NCI-H1436 (cell line): ENCODE data around the gene TMPRSS11E.
A peak's percentile ranks its signal among the peaks of the same experiment; 100 is the strongest.
"Not testable (repeated sequence)": the region's sequence is repeated elsewhere in the genome, so short reads cannot be mapped to it uniquely, and the experiment has no call there.

Source experiments
- DNase-seq: peaks from one replicate; lab custom pipeline; 2025; lab: John Stamatoyannopoulos, UW

Gene TMPRSS11E

DNA sequence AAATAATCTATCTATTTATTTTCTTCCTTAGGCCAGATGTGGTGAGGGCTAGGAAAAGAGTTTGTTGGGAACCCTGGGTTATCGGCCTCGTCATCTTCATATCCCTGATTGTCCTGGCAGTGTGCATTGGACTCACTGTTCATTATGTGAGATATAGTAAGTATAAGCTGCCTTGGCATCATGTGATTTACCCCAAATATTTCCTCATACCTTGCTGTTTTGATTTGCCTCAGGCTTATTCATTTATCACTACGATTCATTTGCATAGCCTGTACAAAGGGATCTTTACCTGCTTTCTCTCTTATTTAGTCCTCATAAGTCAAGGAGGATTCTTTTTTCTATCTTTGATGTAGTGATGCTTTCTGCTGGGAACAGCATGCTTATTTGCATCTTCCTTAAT is 14.5 kb downstream of the TMPRSS11E start:
- no peak for DNase-seq

DNA sequence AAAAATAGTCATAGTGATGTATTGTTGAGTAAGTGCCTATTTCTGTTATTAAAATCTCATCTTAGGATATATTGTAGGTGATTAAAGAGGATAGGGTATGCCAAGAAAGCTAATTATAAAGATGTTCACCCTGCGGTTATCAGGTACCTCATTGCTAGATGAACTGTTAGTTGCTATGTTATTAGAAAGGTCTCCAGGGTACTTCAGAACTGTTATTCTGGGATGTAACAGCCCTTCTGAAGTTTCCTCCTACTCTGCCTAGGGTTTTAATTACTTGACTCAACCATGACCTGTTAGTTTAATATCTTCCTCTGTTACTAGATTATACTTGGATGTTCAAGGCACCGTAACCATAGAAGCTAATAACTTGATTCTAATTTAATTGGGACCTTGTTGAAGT is 15.4 kb downstream of the TMPRSS11E start:
- peak; percentile 60 for DNase-seq

DNA sequence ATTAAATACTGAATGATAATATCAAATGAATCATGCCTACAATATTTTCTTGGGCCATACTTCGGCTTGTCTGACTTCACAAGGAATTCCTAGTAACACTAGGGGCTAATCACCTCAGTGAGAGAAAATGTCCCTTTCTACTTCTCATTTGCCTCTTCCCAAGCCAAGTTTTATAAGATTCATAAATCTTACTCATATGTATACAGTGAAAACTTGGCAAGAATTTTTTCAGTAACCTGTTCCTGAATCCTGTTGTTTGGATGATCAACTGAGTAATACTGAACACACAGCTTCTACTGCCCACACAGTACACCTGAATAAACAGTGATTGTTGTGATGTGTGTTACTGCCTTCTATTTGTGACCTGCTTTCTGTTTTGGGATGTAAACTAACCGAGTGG is 16.5 kb downstream of the TMPRSS11E start:
- DNase-seq = no peak

DNA sequence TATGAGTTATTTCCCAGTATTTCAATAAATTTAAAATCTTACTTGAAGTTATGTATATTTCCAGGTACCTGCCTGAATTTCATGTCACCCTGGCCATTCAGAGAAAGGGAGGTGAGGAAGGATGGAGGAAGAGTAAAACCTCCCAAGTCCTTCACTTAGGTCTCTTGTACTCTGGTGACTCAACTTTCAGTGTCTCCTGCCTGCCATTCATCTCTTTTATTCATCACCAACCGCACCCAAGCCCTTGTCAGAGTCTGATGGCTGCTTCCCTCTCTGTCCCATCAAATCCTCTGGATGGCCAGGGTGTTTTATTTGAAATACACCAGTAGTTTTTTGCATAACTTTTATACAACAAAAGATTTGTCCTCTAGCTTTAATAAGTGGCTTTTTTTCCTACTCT is 17.8 kb downstream of the TMPRSS11E start:
- DNase-seq = no peak

DNA sequence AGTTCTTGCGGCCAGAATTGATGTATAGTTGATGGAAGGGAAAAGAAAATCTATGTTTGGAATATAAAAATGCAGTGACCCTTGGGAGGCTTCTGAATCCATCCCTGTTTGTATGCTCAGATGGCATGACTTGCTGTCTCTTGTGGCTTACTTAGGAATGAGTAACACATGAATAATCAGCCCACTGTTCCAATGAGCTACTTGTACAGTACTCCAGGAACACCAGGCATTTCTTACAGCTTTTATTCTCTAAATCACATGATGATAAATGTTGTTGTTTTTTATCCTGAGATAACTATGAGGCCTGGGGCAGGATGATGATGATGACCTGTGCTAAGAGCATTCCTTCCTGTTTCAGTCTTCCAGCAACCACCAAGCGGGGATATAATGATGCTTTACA is 18.9 kb downstream of the TMPRSS11E start:
- DNase-seq = no peak

DNA sequence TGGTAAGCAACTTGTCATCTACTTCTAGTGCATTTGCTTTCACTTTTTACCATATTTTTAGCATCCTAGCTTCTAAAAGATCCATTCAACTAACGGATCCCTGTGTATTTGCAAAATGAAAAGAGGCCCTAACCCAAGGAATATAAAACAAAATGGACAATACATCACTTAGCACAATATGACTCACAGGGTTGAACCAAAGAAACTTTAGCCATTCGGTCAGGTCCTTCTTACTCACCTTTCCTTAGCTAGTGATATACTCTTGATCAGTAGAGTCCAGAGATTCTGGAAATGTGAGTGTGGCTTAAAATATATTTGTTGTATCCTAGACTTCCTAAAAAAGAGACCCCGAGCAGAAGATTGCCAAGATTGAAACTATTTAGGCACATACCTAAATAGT is 19.5 kb downstream of the TMPRSS11E start:
- DNase-seq = no peak

DNA sequence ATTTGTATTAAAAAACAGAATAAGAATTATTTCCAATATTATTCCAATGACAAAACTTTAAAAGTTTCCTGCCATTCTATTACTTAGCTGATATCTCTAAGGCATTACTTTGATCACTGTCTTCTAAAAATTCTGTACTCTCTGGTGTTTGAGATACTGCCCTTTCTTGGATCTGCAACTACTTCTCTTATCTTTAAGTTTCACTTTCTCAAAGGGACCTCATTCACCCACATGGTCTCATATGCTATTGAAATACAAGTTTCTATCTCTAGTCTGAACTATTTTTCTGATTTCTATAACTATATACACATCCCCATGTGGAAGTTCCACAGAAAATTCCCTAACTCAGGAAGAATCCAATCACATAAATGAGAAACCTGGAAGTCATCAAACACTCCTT is 22.2 kb downstream of the TMPRSS11E start:
- no peak for DNase-seq

DNA sequence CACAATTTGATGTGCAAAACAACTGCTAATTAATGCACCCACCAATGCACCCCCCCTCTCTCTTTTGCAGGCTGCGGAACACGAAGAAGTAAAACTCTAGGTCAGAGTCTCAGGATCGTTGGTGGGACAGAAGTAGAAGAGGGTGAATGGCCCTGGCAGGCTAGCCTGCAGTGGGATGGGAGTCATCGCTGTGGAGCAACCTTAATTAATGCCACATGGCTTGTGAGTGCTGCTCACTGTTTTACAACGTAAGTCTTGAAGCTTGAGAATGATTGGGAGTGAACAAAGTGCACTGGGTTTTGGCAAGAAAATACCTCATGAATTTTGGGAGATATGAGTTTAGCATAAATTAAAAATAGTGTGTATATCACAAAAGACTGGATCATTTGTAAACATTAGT is 28.9 kb downstream of the TMPRSS11E start:
- no peak for DNase-seq

DNA sequence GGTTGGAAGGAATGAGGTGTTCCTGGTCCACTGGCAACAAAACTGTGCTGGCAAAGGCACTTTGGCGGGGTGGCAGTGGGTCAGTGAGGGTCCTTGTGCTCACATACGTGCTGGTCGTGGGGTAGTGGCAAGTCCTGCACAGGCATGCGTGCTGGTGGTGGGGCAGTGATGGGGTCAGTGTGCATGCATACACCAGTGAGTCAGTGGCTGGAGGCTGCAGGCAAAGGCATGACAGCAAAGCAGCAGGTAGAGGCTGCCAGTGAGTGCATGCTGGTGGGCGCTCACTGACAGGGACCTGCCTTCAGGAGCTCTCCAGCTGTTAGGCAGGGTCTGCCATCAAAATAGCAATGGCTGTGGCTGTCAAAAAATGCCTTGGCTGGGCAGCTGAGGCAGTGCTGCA is 42.1 kb downstream of the TMPRSS11E start:
- DNase-seq = no peak

DNA sequence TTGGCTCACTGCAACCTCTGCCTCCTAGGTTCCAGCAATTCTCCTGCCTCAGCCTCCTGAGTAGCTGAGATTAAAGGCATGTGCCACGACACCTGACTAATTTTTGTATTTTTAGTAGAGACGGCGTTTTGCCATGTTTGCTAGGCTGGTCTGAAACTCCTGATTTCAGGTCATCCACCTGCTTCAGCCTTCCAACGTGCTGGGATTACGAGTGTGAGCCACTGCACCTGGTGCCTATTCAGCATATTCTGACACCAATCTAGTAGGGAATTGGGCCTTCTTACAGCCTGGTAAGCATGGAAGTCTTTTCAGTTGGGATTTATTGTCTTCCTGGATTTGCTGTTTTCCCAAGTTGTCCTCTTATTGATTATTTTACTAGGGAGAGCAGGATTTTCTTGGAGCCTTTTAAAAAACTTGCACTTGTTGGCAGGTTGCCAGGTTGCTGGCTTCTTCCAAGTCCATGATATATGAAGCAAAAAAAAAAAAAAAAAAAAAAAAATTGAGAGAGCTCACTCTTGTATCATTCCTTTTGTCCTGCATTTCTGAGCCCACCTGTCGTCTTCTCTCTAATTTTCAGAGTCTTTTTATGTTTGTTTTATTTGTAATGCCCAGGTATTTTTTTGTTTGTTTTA is 43.7 kb downstream of the TMPRSS11E start:
- DNase-seq = no peak

DNA sequence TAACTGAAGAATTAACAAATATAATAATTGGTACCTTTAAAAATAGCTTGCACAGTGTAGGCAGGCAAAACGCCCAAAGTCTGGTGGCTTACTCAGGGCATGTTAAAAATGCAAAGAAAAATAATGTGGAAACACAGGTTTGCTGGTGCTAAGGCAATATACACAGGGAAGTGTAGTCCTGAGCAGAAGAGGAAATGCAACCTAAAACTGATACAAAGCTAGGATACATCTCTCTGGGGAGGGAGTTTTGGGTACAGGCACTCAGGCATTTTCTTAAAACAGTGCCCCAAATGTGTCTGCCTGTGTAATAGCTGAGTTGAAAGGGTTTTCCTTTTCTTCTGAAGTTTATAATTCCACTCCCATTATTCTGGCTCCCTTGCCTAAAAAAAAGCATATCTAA is 47.4 kb downstream of the TMPRSS11E start:
- no peak for DNase-seq

DNA sequence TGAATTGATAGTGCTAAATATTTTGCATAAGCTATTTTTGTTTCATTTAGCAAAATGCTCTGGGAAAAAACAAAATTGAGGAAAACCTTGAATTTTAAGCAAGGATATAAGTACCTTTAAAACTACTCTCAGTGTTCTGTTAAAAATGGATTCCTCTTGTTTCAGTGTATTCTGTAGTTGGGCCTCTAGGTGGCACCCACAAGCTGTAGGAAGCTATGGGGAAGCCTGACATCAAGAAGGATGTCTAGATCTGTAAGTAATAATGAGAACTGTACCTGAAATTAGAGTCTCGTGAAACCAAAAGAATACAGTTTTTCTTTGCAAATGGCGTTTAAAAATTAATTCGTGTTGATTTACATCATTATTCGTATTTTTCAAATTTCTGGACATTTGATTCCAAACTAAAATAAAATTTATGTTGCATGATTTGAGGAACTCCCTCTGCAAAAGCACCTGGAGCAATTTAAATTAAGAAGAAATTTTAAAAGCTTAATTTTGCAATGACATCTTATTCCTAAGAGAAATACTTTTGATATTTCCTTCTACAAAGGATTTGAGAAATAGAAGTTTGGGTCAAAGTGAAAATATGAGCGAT is 51.2 kb downstream of the TMPRSS11E start:
- peak; percentile 63 for DNase-seq

DNA sequence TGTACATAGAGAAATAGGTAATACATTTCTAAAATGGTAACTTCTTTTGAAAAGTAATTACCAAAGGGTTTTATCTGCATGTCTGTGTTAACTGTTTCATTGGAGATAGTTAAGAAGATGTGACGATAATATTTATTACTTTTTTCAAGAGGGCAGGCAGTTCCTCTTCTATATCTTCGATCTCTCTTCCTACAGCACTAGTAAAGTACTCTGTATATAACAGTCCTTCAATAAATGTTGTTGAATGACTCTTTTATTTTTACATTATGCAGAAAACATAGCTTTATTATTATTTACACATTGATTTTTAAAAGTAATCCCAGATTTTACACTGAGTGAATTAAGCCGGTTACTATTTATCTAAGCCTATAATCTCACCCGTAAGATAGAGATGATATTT is 51.8 kb downstream of the TMPRSS11E start:
- DNase-seq = no peak

DNA sequence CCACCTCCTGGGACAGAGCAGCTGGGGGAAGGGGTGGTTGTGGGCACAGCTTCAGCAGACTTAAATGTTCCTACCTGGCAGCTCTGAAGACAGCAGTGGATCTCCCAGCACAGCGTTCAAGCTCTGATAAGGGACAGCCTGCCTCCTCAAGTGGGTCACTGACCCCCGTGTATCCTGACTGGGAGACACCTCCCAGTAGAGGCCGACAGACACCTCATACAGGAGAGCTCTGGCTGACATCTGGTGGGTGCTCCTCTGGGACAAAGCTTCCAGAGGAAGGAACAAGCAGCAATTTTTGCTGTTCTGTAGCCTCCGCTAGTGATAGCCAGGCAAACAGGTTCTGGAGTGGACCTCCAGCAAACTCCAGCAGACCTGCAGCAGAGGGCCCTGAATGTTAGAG is 56.2 kb downstream of the TMPRSS11E start:
- not testable (repeated sequence) for DNase-seq

DNA sequence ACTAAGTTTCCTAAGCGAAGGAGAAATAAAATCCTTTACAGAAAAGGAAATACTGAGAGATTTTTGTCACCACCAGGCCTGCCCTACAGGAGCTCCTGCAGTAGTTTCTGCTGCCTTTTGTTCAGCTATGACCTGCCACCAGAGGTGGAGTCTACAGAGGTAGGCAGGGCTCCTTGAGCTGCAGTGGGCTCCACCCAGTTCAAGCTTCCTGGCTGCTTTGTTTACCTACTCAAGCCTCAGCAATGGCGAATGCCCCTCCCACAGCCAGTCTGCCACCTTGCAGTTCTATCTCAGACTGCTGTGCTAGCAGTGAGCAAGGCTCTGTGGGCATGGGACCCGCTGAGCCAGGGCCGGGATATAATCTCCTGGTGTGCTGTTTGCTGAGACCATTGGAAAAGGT is 57.6 kb downstream of the TMPRSS11E start:
- not testable (repeated sequence) for DNase-seq

DNA sequence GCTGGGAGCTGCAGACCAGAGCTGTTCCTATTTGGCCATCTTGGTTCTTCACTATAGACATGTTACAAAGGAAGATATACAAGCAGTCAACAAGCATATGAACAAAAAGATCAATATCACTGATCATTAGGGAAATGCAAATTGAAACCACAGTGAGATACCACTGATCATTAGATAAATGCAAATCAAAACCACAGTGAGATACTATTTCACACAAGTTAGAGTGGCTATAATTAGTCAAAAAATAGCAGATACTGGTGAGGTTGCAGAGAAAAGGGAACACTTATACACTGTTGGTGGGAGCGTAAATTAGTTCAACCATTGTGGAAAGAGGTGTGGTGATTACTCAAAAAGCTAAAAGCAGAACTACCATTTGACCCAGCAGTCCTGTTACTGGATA is 58.2 kb downstream of the TMPRSS11E start:
- not testable (repeated sequence) for DNase-seq

DNA sequence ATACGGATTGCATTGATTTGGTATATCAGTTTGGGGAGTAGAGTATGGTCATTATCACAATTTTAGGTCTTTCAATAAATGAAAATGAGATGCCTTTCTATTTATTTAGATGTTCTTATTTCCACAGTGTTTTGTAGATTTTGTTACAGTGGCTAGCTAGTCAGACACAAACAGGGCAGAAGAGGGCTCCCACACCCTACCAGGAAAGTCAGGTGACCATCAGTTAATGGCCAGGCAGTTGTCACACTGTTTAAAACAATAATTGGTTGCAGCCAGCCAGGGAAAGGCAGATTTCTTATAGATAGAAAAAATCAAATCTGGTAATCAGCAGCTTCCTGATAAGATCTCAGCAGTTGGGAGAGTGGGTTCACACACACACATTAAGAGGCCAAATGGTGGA is 71.6 kb downstream of the TMPRSS11E start:
- DNase-seq = no peak

DNA sequence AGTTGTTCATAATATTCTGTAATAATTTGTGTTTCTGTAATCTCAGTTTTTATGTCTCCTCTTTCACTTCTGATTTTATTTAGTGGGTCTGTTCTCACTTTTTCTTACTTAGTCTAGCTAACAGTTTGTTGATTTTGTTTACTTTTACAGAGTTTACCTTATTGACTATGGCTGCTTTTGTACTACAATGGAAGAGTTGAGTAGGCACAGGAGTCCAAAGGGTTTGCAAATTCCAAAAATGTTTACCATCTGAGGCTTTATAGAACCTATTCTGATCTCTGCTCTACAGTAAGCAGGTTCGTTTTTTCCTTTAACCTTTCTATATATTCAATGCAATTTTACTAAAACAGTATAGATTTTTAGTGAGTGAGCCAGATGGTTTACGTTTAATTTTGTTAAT is 73.7 kb downstream of the TMPRSS11E start:
- DNase-seq = no peak

DNA sequence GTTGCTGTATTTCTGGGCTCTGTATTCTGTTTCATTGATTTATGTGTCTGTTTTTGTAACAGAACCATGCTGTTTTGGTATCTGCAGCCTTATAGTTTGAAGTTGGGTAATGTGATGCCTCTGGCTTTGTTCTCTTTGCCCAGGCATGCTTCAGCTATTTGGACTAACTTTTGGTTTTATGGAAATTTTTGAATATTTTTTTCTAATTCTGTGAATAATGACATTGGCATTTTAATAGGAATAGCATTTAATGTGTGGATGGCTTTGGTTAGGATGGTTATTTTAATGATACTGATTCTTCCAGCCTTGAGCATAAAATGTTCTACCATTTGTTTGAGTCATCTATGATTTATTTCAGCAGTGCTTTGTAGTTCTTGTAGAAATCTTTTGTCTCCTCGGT is 75.0 kb downstream of the TMPRSS11E start:
- not testable (repeated sequence) for DNase-seq

DNA sequence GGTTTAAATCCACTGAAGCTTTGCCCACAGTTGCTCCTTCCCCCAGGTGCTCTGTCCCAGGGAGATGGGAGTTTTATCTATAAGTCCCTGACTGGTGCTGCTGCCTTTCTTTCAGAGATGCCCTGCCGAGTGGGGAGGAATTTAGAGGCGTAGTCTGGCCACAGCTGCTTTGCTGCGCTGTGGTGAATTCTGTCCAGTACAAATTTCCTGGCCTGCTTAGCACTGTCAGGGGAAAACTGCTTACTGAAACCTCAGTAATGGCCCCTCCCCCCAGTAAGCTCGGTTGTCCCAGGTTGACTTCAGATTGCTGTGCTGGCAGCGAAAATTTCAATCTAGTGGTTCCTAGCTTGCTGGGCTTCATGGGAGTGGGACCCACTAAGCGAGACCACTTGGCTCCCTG is 88.7 kb downstream of the TMPRSS11E start:
- no peak for DNase-seq

DNA sequence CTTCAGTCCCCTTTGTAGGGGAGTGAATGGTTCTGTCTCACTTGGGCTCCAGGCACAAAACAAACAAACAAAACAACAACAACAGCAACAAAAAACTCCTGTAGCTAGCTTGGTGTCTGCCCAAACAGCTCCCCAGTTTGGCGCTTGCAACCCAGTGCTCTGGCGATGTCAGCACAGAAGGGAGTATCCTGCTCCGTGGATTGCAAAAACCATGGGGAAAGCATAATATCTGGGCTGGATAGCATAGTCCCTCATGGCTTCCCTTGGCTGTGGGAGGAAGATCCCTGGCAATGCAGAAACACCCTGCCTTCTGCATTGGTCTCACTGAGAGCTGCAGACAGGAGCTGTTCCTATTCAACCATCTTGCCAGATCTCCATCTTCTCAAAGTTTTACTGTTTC is 89.1 kb downstream of the TMPRSS11E start:
- DNase-seq = no peak

DNA sequence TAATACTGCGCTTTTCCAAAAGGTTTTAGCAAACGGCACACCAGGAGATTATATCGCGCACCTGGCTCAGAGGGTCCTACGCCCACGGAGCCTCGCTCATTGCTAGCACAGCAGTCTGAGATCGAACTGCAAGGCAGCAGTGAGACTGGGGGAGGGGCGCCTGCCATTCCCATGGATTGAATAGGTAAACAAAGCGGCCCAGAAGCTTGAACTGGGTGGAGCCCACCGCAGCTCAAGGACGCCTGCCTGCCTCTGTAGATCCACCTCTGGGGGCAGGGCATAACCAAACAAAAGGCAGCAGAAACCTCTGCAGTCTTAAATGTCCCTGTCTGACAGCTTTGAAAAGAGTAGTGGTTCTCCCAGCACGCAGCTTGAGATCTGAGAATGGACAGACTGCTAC is 95.5 kb downstream of the TMPRSS11E start:
- not testable (repeated sequence) for DNase-seq
